Gastroesophageal sphincter (tissue), 3 donors: Measurements from ENCODE around the gene IPCEF1.
"Not testable (repeated sequence)": the region's sequence is repeated elsewhere in the genome, so short reads cannot be mapped to it uniquely, and the experiment has no call there.

Experiments used
- CTCF ChIP-seq, 4 experiments: fragments of 200-600 bp in 2 of 4; fragments of 450-650 bp in 2 of 4; sonication (generic) in 1 of 4; IDR thresholded peaks; one replicate each; pipeline ENCODE4 v1.5.1; 2017 to 2019; ENCODE audit warnings: antibody characterized with exemption in 4 of 4, mild to moderate bottlenecking in 2 of 4, moderate library complexity in 2 of 4
- EP300 ChIP-seq: sonication (generic); formaldehyde crosslinking; IDR thresholded peaks from one replicate; pipeline ENCODE4 v1.6.1; 2017; ENCODE audit warnings: antibody characterized with exemption, mild to moderate bottlenecking
- POLR2A ChIP-seq, 2 donors: fragments of 450-650 bp; IDR thresholded peaks; one replicate each; pipeline ENCODE4 v1.6.1; 2017; ENCODE audit warnings: antibody characterized with exemption in 2 of 2, mild to moderate bottlenecking in 2 of 2, moderate library complexity in 1 of 2
- POLR2AphosphoS5 ChIP-seq: sonication (generic); formaldehyde crosslinking; IDR thresholded peaks from one replicate; pipeline ENCODE4 v1.6.1; 2017; ENCODE audit warnings: antibody characterized with exemption

- not testable (repeated sequence) for TF ChIP-seq EP300; CTCF (IDR thresholded peaks at IDR 0.05); POLR2AphosphoS5; POLR2A (IDR thresholded peaks at IDR 0.05)
These were observed 22.5 kb downstream of the IPCEF1 start for GRCh38 chr6:154334147-154334546.
